ENCODE results near the gene POLA2. TPM values are rescaled to one million over a fixed set of nuclear protein-coding genes. Genes with fewer than 3 reads are reported as not detected.

Gene POLA2
- total RNA-seq, 2 experiments from 2014 or later: 62.9 to 66.9 TPM

GRCh38 chr11:65300621-65301275 is 39.0 kb downstream of the POLA2 start:
- intact Hi-C loops (cut with micrococcal nuclease): no loop called here
- peaks cover 16% of the 10 kb centered on the region for H3K36me3 Mint-ChIP-seq
- no peak overlapping the region for H3K4me3 Mint-ChIP-seq
- POLR2A ChIA-PET: no interaction called here
- no peak for DNase-seq
- CTCF ChIA-PET: interaction anchor here (0.8 to 6.0 kb wide), 3 partner anchors 15 to 75 kb away, joined by 3 to 43 read pairs (median 4); partner anchors contain the start of gene CDC42EP2
- no peak overlapping the region for H3K27ac Mint-ChIP-seq
- H3K9me3 Mint-ChIP-seq: no peaks in the 10 kb centered on the region
- no peaks in the 10 kb centered on the region for H3K4me1 Mint-ChIP-seq (ENCODE audit: low read depth)
- no peaks in the 10 kb centered on the region for H3K27me3 Mint-ChIP-seq

GRCh38 chr11:65301491-65302329 is 39.9 kb downstream of the POLA2 start:
- Mint-ChIP-seq H3K36me3 (peaks cover 10% of the 10 kb centered on the region), H3K4me3 (no peak overlapping the region), H3K27me3 (no peaks in the 10 kb centered on the region), H3K4me1 (ENCODE audit: low read depth) (no peaks in the 10 kb centered on the region), H3K9me3 (no peaks in the 10 kb centered on the region), H3K27ac (no peak overlapping the region)
- intact Hi-C loops (cut with micrococcal nuclease): no loop called here
- POLR2A ChIA-PET: no interaction called here
- no peak for DNase-seq
- CTCF ChIA-PET: interaction anchor here (6.0 kb wide), 1 partner anchor 14 kb away, joined by 43 read pairs; the partner anchor contains the start of gene CDC42EP2

DNA sequence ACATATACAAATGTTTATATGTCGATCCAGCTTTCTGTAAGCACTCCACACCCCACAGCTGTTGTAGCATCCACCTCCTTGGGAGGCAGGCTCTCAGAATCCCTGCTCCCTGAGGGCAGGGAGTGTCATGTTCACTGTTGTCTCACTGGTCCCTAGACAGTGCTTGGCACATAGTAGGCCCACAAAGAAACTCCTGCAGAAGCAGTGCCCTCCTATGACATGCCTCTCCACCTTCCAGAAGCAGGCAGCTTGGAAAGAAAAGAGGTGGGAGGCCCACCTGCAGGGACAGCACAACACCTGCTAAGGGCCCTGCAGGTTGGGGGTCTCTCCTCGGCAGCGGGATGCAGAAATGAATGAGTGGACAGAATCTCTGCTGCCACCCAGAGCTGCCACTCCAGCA is 41.8 kb downstream of the POLA2 start:
- Mint-ChIP-seq H3K27ac (no peak overlapping the region), H3K4me1 (ENCODE audit: low read depth) (no peaks in the 10 kb centered on the region), H3K27me3 (no peaks in the 10 kb centered on the region), H3K36me3 (peaks cover 3% of the 10 kb centered on the region), H3K4me3 (no peak overlapping the region), H3K9me3 (no peaks in the 10 kb centered on the region)
- CTCF ChIA-PET: interaction anchor here (6.0 kb wide), 1 partner anchor 12 kb away, joined by 43 read pairs; the partner anchor contains the start of gene CDC42EP2
- no peak for DNase-seq
- intact Hi-C loops (cut with micrococcal nuclease): no loop called here
- POLR2A ChIA-PET: no interaction called here

DNA sequence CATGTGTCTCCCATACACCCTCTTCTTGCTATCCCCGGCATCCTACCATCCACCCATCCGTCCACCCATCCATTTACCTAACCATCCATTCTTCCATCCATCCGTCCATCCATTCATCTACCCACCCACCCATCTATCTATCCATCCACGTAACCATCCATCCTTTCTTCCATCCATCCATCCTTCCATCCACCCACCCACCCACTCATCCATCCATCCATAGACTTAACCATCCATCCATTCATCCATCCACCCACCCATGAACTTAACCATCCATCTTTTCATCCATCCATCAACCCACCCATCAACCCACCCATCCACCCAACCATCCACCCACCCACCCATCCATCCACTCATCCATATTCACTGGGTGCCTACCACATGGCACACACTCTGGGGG is 42.3 kb downstream of the POLA2 start:
- Mint-ChIP-seq H3K4me3 (no peak overlapping the region), H3K9me3 (no peaks in the 10 kb centered on the region), H3K36me3 (peaks cover 3% of the 10 kb centered on the region), H3K4me1 (ENCODE audit: low read depth) (no peaks in the 10 kb centered on the region), H3K27me3 (no peaks in the 10 kb centered on the region), H3K27ac (no peak overlapping the region)
- CTCF ChIA-PET: no interaction called here
- intact Hi-C loops (cut with micrococcal nuclease): no loop called here
- DNase-seq: no peak
- POLR2A ChIA-PET: no interaction called here

DNA sequence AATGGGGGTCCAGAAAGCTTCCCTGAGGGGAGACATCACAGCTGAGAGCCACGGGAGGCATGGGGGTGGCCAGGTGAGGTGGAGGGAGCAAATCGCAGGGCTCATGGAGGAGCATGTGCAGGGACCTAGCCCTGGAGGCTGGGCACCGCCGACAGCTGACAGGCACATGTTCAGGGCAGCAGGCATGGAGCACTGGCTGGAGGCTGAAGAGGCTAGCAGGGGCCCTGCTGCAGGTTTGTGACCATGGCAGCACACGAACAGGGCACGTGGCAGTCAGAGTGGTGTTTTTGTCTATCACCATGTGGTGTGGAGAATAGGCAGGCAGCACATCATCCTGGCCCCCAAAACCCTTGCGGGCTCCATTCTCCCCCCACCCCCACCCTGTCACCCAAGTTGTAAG is 42.9 kb downstream of the POLA2 start:
- Mint-ChIP-seq H3K27me3 (no peaks in the 10 kb centered on the region), H3K27ac (no peak overlapping the region), H3K9me3 (no peaks in the 10 kb centered on the region), H3K4me1 (ENCODE audit: low read depth) (no peaks in the 10 kb centered on the region), H3K36me3 (peaks cover 3% of the 10 kb centered on the region), H3K4me3 (no peak overlapping the region)
- POLR2A ChIA-PET: no interaction called here
- intact Hi-C loops (cut with micrococcal nuclease): no loop called here
- CTCF ChIA-PET: interaction anchor here (0.5 kb wide), 1 partner anchor 1374 kb away, joined by 3 read pairs; no protein-coding TSS in a partner anchor
- DNase-seq: no peak

- intact Hi-C loops (cut with micrococcal nuclease): no loop called here
- ChIA-PET POLR2A (interaction anchor here (0.7 kb wide), 2 partner anchors 14 to 311 kb away, joined by 3 read pairs; no protein-coding TSS in a partner anchor), CTCF (interaction anchor here (1.0 kb wide), 1 partner anchor 10 kb away, joined by 5 read pairs; no protein-coding TSS in a partner anchor)
- H3K9me3 Mint-ChIP-seq: no peaks in the 10 kb centered on the region
- peaks cover 3% of the 10 kb centered on the region for H3K36me3 Mint-ChIP-seq
- DNase-seq: no peak
- H3K4me1 Mint-ChIP-seq (ENCODE audit: low read depth): no peaks in the 10 kb centered on the region
- H3K4me3 Mint-ChIP-seq: no peak overlapping the region
- H3K27me3 Mint-ChIP-seq: no peaks in the 10 kb centered on the region
- H3K27ac Mint-ChIP-seq: no peak overlapping the region
Measured at GRCh38 chr11:65305501-65306268, 43.9 kb downstream of the POLA2 start.

GRCh38 chr11:65307298-65308229 is 45.8 kb downstream of the POLA2 start:
- peaks cover 3% of the 10 kb centered on the region for H3K36me3 Mint-ChIP-seq
- intact Hi-C loops (cut with micrococcal nuclease): no loop called here
- no peaks in the 10 kb centered on the region for H3K4me1 Mint-ChIP-seq (ENCODE audit: low read depth)
- H3K4me3 Mint-ChIP-seq: no peak overlapping the region
- H3K9me3 Mint-ChIP-seq: no peaks in the 10 kb centered on the region
- DNase-seq: no peak
- ChIA-PET POLR2A (no interaction called here), CTCF (interaction anchor here (1.1 kb wide), 1 partner anchor 33 kb away, joined by 3 read pairs; no protein-coding TSS in a partner anchor)
- H3K27ac Mint-ChIP-seq: no peak overlapping the region
- H3K27me3 Mint-ChIP-seq: no peaks in the 10 kb centered on the region

GRCh38 chr11:65308281-65308891 is 46.6 kb downstream of the POLA2 start:
- POLR2A ChIA-PET: no interaction called here
- H3K4me3 Mint-ChIP-seq: no peak overlapping the region
- no peak overlapping the region for H3K27ac Mint-ChIP-seq
- CTCF ChIA-PET: interaction anchor here (1.0 kb wide), 1 partner anchor 34 kb away, joined by 3 read pairs; no protein-coding TSS in a partner anchor
- intact Hi-C loops (cut with micrococcal nuclease): no loop called here
- peaks cover under 1% of the 10 kb centered on the region for H3K4me1 Mint-ChIP-seq (ENCODE audit: low read depth)
- peaks cover 3% of the 10 kb centered on the region for H3K36me3 Mint-ChIP-seq
- no peak for DNase-seq
- no peaks in the 10 kb centered on the region for H3K9me3 Mint-ChIP-seq
- peaks cover under 1% of the 10 kb centered on the region for H3K27me3 Mint-ChIP-seq

- ChIA-PET CTCF (interaction anchor here (1.0 kb wide), 1 partner anchor 34 kb away, joined by 3 read pairs; no protein-coding TSS in a partner anchor), POLR2A (no interaction called here)
- no peak overlapping the region for H3K4me3 Mint-ChIP-seq
- peaks cover 3% of the 10 kb centered on the region for H3K36me3 Mint-ChIP-seq
- DNase-seq: no peak
- H3K27me3 Mint-ChIP-seq: peaks cover 7% of the 10 kb centered on the region
- no peaks in the 10 kb centered on the region for H3K9me3 Mint-ChIP-seq
- no peak overlapping the region for H3K27ac Mint-ChIP-seq
- H3K4me1 Mint-ChIP-seq (ENCODE audit: low read depth): peaks cover 3% of the 10 kb centered on the region
- intact Hi-C loops (cut with micrococcal nuclease): no loop called here
Measured at GRCh38 chr11:65309006-65309405, 47.2 kb downstream of the POLA2 start.

- no peak overlapping the region for H3K27ac Mint-ChIP-seq
- peaks cover 6% of the 10 kb centered on the region for H3K4me1 Mint-ChIP-seq (ENCODE audit: low read depth)
- no peaks in the 10 kb centered on the region for H3K9me3 Mint-ChIP-seq
- POLR2A ChIA-PET: no interaction called here
- peaks cover 7% of the 10 kb centered on the region for H3K27me3 Mint-ChIP-seq
- CTCF ChIA-PET: interaction anchor here (0.6 to 8.5 kb wide), 3 partner anchors 21 to 99 kb away, joined by 3 to 184 read pairs (median 5); partner anchors contain the start of gene DPF2
- no peaks in the 10 kb centered on the region for H3K36me3 Mint-ChIP-seq
- DNase-seq: no peak
- H3K4me3 Mint-ChIP-seq: no peak overlapping the region
- intact Hi-C loops (cut with micrococcal nuclease): no loop called here
Measured at GRCh38 chr11:65310215-65310614, 48.5 kb downstream of the POLA2 start.

DNA sequence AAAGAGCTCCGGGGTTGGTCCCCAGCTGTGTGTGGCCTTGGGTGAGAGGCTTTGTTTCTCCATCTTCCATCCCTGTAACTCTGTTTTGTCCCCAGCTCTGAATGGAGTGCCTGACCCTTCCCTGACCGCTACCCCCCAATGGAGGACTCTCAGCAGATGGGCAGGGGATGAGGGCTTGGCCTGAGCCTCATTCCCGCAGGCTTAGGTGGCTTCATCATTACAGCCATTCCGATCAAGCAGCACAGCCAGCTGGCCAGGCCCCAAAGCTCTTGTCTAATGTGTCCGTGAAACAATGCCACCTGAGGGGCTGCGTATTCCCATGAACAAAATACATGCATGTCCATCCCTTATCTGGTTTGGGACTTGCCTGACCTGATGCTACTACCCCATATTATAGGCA is 49.0 kb downstream of the POLA2 start:
- POLR2A ChIA-PET: no interaction called here
- CTCF ChIA-PET: interaction anchor here (0.6 to 8.5 kb wide), 4 partner anchors 21 to 99 kb away, joined by 3 to 184 read pairs (median 6); partner anchors contain the start of gene DPF2
- Mint-ChIP-seq H3K4me3 (no peak overlapping the region), H3K36me3 (no peaks in the 10 kb centered on the region), H3K9me3 (no peaks in the 10 kb centered on the region), H3K27ac (no peak overlapping the region), H3K4me1 (ENCODE audit: low read depth) (peaks cover 8% of the 10 kb centered on the region), H3K27me3 (peaks cover 7% of the 10 kb centered on the region)
- intact Hi-C loops (cut with micrococcal nuclease): no loop called here
- no peak for DNase-seq

All from activated CD4-positive, alpha-beta memory T cell treated with anti-CD3 and anti-CD28 coated beads for 36 hours (primary cell).